Right lobe of liver (tissue), 4 donors: ENCODE measurements around the gene GOT1.

ENCODE experiments used
- POLR2A ChIP-seq: fragments of 450-650 bp; IDR thresholded peaks from one replicate; pipeline ENCODE4 v1.6.1; 2017; ENCODE audit warnings: antibody characterized with exemption, mild to moderate bottlenecking
- TF ChIP-seq, protein P1 (sequence below), 4 donors: fragments of 200-600 bp in 3 of 4; fragments of 450-650 bp in 1 of 4; IDR thresholded peaks; one replicate each; pipeline versions ENCODE4 v1.5.1 to v1.8.0; 2016 to 2022; ENCODE audit warnings: antibody characterized with exemption in 4 of 4, mild to moderate bottlenecking in 2 of 4
- donor health status: DM: no; HTN: no; CAD: no.
- donor health status: DM: no; HTN: no; CAD: no.
- donor health status: DM: no; HTN: yes; CAD: no.

GRCh38 chr10:99444383-99445045 is 14.1 kb upstream of the GOT1 start:
- TF ChIP-seq, protein P1, sequence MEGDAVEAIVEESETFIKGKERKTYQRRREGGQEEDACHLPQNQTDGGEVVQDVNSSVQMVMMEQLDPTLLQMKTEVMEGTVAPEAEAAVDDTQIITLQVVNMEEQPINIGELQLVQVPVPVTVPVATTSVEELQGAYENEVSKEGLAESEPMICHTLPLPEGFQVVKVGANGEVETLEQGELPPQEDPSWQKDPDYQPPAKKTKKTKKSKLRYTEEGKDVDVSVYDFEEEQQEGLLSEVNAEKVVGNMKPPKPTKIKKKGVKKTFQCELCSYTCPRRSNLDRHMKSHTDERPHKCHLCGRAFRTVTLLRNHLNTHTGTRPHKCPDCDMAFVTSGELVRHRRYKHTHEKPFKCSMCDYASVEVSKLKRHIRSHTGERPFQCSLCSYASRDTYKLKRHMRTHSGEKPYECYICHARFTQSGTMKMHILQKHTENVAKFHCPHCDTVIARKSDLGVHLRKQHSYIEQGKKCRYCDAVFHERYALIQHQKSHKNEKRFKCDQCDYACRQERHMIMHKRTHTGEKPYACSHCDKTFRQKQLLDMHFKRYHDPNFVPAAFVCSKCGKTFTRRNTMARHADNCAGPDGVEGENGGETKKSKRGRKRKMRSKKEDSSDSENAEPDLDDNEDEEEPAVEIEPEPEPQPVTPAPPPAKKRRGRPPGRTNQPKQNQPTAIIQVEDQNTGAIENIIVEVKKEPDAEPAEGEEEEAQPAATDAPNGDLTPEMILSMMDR (IDR thresholded peaks at IDR 0.05) = no peak
- no peak for TF ChIP-seq POLR2A
